ENCODE measurements around the gene TSPOAP1.

The TSPOAP1 gene, protein sequence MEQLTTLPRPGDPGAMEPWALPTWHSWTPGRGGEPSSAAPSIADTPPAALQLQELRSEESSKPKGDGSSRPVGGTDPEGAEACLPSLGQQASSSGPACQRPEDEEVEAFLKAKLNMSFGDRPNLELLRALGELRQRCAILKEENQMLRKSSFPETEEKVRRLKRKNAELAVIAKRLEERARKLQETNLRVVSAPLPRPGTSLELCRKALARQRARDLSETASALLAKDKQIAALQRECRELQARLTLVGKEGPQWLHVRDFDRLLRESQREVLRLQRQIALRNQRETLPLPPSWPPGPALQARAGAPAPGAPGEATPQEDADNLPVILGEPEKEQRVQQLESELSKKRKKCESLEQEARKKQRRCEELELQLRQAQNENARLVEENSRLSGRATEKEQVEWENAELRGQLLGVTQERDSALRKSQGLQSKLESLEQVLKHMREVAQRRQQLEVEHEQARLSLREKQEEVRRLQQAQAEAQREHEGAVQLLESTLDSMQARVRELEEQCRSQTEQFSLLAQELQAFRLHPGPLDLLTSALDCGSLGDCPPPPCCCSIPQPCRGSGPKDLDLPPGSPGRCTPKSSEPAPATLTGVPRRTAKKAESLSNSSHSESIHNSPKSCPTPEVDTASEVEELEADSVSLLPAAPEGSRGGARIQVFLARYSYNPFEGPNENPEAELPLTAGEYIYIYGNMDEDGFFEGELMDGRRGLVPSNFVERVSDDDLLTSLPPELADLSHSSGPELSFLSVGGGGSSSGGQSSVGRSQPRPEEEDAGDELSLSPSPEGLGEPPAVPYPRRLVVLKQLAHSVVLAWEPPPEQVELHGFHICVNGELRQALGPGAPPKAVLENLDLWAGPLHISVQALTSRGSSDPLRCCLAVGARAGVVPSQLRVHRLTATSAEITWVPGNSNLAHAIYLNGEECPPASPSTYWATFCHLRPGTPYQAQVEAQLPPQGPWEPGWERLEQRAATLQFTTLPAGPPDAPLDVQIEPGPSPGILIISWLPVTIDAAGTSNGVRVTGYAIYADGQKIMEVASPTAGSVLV (N-terminal part only)

DNA sequence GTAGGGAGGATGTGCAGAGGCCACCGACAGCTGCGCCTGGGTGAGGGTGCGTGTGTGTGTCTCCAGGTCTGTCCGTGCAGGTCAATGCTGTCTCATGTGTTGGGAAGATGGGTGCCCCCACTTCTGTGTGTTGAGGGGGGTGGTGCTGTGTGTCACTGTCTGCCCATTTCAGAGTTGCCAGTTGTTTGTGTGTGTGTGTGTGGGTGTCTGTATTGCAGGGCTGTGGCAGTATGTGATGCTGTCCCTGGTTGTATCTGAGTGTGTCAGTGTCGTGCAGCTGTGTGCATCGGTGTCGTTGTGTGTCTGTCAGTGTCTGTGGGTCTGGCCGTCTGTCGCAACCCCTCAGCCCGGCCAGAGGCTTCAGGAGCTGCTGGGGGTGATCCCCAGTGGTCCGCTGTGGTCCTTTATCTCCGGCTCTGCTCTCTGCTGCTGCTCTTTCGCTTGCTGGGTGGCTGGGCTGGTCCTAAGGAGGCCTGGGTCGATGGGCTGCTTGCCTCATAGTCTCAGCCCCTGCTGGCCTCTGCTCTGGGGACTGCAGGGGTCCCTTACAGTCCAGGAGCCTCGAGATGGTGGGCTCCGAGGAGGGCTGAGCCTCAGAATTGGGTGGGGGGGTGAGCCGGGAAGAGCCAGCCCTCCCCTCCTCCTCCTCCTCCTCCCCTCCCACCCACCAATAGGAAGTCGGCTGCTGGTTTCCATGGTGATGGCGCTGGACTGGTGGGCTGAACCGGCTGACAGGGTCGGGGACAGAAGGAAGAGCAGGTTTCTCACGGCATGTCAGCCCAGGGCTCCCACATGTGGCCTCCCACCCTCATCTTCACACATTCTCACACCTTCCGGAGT, at the start of gene TSPOAP1:
TSS of gene TSPOAP1 (minus strand) at position 601 of the 840 bp plus-strand sequence. CDS start 875 bp downstream, outside the sequence.
- no peak within 1 kb of the TSS for H2AFZ ChIP-seq (ENCODE audit: low read depth, low read length, severe bottlenecking)
- H3K9me2 ChIP-seq (replicated peaks; ENCODE audit: insufficient read depth, low read length): no peaks in the 10 kb centered on the region
- H3K9me3 ChIP-seq (ENCODE audit: insufficient read depth, low read length): no peaks in the 10 kb centered on the region
- no peak within 1 kb of the TSS for H3K4me3 ChIP-seq (ENCODE audit: insufficient read depth, low read length, poor library complexity, severe bottlenecking)
- no peaks in the 10 kb centered on the region for H3K27me3 ChIP-seq (ENCODE audit: low read length)
- peak within 1 kb of the TSS; percentile 97 for H3K27ac ChIP-seq (ENCODE audit: low read depth, low read length)
- peaks cover 18% of the 10 kb centered on the region for H3K79me2 ChIP-seq (ENCODE audit: insufficient read depth, low read length)
- H3K36me3 ChIP-seq (ENCODE audit: low read length): peaks cover 20% of the 10 kb centered on the region
- H3K9ac ChIP-seq (ENCODE audit: low read length): peak within 1 kb of the TSS; percentile 41
- no peaks in the 10 kb centered on the region for H4K20me1 ChIP-seq (ENCODE audit: low read depth, low read length)
- H3K4me2 ChIP-seq (ENCODE audit: low read depth, low read length, poor library complexity, severe bottlenecking): peak within 1 kb of the TSS; percentile 76
- peaks cover 59% of the 10 kb centered on the region for H3F3A ChIP-seq (ENCODE audit: insufficient read depth)
- TF ChIP-seq EZH2phosphoT487 (conservative IDR thresholded peaks at IDR 0.05; ENCODE audit: low read length): no peak
- TF ChIP-seq, protein P1, sequence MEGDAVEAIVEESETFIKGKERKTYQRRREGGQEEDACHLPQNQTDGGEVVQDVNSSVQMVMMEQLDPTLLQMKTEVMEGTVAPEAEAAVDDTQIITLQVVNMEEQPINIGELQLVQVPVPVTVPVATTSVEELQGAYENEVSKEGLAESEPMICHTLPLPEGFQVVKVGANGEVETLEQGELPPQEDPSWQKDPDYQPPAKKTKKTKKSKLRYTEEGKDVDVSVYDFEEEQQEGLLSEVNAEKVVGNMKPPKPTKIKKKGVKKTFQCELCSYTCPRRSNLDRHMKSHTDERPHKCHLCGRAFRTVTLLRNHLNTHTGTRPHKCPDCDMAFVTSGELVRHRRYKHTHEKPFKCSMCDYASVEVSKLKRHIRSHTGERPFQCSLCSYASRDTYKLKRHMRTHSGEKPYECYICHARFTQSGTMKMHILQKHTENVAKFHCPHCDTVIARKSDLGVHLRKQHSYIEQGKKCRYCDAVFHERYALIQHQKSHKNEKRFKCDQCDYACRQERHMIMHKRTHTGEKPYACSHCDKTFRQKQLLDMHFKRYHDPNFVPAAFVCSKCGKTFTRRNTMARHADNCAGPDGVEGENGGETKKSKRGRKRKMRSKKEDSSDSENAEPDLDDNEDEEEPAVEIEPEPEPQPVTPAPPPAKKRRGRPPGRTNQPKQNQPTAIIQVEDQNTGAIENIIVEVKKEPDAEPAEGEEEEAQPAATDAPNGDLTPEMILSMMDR (IDR thresholded peaks at IDR 0.05; ENCODE audit: insufficient read depth, low read length, poor library complexity, severe bottlenecking): no peak

DNA sequence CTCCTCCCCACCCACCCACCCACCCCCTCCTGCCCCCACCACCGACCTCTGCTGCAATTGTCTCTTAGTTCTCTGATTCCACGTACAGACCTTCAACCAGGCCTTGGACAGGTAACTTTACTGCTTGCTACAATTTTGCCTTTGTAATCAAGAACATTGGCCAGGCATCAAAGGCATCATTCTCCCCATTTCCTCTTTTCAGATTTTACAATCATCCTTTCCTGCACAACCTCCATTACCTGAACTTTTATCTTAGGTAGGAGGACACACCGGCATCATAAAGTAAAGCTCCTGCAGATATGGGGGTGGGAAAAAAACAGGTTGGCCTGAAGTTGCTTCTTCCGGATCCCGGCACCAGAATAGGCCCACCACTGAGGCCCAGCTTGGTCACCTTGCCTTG, 49.1 kb upstream of the TSPOAP1 start:
- H3F3A ChIP-seq (ENCODE audit: insufficient read depth): no peaks in the 10 kb centered on the region
- H3K79me2 ChIP-seq (ENCODE audit: insufficient read depth, low read length): no peaks in the 10 kb centered on the region
- TF ChIP-seq, protein P1 (IDR thresholded peaks at IDR 0.05; ENCODE audit: insufficient read depth, low read length, poor library complexity, severe bottlenecking): no peak
- no peak for TF ChIP-seq EZH2phosphoT487 (conservative IDR thresholded peaks at IDR 0.05; ENCODE audit: low read length)
- no peak overlapping the region for H3K9ac ChIP-seq (ENCODE audit: low read length)
- no peaks in the 10 kb centered on the region for H3K9me2 ChIP-seq (replicated peaks; ENCODE audit: insufficient read depth, low read length)
- H4K20me1 ChIP-seq (ENCODE audit: low read depth, low read length): no peaks in the 10 kb centered on the region
- H2AFZ ChIP-seq (ENCODE audit: low read depth, low read length, severe bottlenecking): no peak overlapping the region
- no peak overlapping the region for H3K27ac ChIP-seq (ENCODE audit: low read depth, low read length)
- H3K27me3 ChIP-seq (ENCODE audit: low read length): no peaks in the 10 kb centered on the region
- no peak overlapping the region for H3K4me2 ChIP-seq (ENCODE audit: low read depth, low read length, poor library complexity, severe bottlenecking)
- H3K4me3 ChIP-seq (ENCODE audit: insufficient read depth, low read length, poor library complexity, severe bottlenecking): no peak overlapping the region
- H3K9me3 ChIP-seq (ENCODE audit: insufficient read depth, low read length): no peaks in the 10 kb centered on the region
- no peaks in the 10 kb centered on the region for H3K36me3 ChIP-seq (ENCODE audit: low read length)

DNA sequence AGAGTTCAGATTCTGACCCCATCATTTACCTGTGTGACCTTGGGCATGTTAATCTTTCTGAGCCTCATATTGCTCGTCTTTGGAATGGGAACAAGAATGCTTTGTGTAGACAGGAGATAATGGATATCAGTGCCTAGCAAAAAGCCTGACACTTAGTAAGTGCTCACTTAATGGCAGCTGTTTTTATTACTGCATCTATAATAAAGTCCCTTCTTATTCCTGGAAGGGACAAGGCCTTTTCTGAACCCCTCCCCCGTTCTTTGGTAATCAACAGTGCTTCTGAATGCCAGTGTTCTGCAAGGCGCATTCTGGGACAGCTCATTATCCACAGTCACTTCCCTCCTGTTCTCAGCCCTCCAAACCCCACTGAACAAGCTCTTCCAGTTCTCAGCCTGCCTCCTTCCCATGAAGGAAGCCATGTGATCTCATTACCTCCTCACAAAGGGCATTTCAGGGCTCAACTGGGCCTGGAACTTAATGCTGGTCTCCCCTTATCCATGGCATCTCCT, 48.6 kb upstream of the TSPOAP1 start:
- H3K9ac ChIP-seq (ENCODE audit: low read length): no peak overlapping the region
- no peak for TF ChIP-seq EZH2phosphoT487 (conservative IDR thresholded peaks at IDR 0.05; ENCODE audit: low read length)
- no peaks in the 10 kb centered on the region for H3K9me2 ChIP-seq (replicated peaks; ENCODE audit: insufficient read depth, low read length)
- H3K79me2 ChIP-seq (ENCODE audit: insufficient read depth, low read length): no peaks in the 10 kb centered on the region
- H4K20me1 ChIP-seq (ENCODE audit: low read depth, low read length): no peaks in the 10 kb centered on the region
- no peaks in the 10 kb centered on the region for H3K9me3 ChIP-seq (ENCODE audit: insufficient read depth, low read length)
- no peaks in the 10 kb centered on the region for H3K36me3 ChIP-seq (ENCODE audit: low read length)
- H3K4me3 ChIP-seq (ENCODE audit: insufficient read depth, low read length, poor library complexity, severe bottlenecking): no peak overlapping the region
- H3F3A ChIP-seq (ENCODE audit: insufficient read depth): no peaks in the 10 kb centered on the region
- H3K27ac ChIP-seq (ENCODE audit: low read depth, low read length): no peak overlapping the region
- no peaks in the 10 kb centered on the region for H3K27me3 ChIP-seq (ENCODE audit: low read length)
- no peak overlapping the region for H3K4me2 ChIP-seq (ENCODE audit: low read depth, low read length, poor library complexity, severe bottlenecking)
- H2AFZ ChIP-seq (ENCODE audit: low read depth, low read length, severe bottlenecking): no peak overlapping the region
